ENCODE data around the gene UBE2D4.
"Not testable (repeated sequence)": the region's sequence is repeated elsewhere in the genome, so short reads cannot be mapped to it uniquely, and the experiment has no call there.

Gene UBE2D4

GRCh38 chr7:43969586-43969985 is 43.4 kb downstream of the UBE2D4 start:
- DNase-seq: not testable (repeated sequence)

DNA sequence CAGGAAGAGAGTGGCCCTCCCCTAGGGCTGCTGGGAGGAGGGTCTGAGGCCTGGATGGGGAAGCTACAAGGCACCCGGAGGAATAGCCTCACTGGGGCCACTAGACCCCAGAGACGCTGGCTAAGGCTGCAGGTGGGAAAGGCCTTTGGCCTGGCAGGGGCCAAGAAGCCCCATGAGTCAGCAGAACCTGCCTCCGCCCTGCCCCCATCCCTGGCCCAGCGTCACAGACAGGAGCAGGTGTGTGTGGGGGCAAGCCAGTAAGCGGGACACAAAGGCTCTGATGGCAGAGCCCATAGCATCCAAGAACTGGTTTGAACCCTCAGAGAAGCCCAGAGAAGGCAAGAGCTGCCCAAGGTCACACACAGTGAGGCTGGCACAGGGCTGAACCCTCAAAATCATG is 44.5 kb downstream of the UBE2D4 start:
- not testable (repeated sequence) for DNase-seq

- not testable (repeated sequence) for DNase-seq
Measured at GRCh38 chr7:43974033-43974573, 47.9 kb downstream of the UBE2D4 start.

DNA sequence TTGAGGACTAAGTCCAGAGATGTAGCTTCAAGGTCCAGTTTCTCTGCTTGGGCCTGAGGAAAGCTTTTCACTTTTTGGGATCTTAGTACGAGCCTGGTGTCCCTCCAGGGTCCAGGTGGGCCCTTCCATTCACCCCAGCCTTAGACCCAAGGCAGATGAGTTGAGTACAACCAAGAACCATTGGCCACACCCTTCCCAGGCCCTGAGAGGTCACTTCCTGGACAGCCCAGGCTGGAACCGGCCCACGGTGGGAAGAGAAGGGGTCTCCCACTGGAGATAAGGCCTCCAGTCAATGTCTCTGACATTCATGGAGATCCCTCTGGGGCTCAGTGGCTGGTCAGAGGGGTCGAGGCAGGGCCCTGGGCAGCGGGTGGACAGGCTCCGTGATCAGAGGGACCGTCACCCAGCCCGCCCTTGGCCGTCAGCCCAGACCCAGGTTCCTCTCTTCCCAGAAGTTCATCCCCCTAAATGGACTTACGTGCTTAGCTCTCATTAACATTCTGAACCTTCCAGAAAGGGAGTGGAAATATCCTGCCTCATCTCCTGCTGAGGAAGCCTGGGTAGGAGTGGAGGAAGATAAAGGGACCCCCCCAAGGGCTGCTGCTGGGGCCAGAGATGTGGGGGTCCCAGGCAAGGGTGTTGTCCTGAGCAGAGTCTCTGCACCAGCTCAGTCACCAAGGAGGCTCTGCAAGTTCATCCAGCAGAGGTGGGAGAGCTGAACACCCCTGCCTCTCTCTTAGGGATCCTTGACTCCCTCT is 48.7 kb downstream of the UBE2D4 start:
- not testable (repeated sequence) for DNase-seq

DNA sequence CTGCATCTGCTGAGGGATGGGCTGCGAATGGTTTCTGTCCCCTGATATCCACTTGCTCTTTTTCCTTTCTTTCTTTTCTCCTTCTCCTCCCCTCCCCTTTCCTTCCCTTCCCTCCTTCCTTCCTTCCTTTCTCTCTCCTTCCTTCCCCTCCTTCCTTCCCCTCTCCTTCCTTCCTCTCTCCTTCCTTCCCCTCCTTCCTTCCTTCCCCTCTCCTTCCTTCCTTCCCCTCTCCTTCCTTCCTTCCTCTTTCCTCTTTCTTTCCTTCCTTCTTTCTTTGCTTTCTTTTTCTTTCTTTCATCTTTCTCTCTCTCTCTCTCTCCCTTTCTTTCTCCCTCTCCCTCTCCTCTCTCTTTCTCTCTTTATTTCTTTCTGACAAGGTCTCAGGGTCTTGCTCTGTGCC is 51.3 kb downstream of the UBE2D4 start:
- no peak for DNase-seq

DNA sequence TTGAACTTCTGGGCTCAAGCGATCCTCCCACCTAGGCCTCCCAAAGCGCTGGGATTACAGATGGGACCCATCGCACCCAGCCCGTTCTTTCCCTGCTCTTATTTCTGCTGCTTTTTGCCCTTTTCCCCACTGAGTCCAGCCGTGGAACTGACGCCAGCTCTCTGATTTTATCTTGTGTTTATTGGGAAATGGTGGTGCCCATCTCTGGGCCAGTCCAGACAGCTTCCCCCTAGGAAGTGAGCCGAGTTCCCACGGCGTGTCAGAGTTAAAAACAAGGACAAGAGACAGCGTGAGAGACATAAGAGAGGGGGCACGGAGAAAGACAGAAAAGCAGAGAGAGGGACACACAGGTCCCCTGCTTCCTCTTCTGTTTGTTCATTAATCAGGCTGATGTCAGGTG is 51.9 kb downstream of the UBE2D4 start:
- DNase-seq: not testable (repeated sequence)

DNA sequence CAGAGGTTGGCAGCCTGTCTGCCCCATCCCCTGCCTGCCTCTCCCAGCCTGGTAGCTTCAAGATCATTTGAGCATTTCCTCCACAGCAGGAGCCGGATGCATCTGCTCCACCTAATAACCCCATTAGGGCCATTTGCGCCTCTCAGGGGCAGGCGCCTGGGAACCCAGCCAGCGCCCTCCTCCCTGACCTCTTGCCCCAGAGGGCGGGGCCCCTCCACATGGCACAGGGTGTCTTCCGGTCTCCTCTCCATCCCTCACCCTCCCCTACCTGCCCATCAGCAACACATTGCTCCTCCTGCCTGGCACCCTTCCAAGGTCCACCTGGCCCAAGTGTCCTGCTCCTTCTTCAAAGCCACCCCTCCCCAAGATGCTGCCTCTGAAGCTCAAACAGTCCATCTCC is 56.6 kb downstream of the UBE2D4 start:
- not testable (repeated sequence) for DNase-seq

DNA sequence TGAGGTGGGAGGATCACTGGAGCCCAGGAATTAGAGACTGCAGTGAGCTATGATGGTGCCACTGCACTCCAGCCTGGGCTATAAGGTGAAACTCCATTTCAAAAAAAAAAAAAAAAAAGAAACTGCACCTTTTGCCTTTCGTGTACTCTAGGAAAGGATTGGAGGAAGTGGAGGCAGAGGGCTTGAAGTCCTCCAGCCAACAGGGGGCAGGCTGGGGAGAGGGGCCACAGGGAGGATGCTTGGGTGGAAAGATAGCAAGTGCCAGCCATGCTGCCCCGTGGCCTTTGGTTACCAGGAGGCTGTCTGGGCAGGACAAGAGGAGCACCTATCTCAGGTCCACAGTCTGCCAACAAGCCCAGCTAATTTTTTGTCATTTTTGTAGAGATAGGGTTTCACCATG is 57.5 kb downstream of the UBE2D4 start:
- not testable (repeated sequence) for DNase-seq

- DNase-seq: peak; percentile 88
Measured at GRCh38 chr7:43985904-43986864, 59.9 kb downstream of the UBE2D4 start.

DNA sequence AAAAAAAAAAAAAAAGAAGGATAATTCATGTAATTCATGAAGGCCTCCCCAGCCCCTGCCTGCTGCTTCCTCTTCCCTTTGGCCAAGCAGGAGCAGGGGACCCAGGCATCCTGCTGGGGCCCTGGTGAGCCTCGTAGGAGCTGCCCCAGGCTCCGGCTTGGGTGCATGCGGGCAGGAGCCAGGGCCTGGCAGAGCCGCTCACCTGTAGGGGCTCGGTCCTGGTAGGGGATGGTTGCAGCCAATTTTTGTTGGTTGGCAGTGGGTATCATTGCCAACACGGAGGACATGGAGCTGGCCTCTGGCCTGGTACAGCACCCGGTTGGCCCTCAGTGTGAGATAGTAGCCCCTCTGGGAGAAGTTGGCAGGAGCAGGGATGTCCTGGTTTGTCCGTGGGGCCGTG is 61.2 kb downstream of the UBE2D4 start:
- not testable (repeated sequence) for DNase-seq

GRCh38 chr7:43990011-43990585 is 63.9 kb downstream of the UBE2D4 start:
- DNase-seq: not testable (repeated sequence)

DNA sequence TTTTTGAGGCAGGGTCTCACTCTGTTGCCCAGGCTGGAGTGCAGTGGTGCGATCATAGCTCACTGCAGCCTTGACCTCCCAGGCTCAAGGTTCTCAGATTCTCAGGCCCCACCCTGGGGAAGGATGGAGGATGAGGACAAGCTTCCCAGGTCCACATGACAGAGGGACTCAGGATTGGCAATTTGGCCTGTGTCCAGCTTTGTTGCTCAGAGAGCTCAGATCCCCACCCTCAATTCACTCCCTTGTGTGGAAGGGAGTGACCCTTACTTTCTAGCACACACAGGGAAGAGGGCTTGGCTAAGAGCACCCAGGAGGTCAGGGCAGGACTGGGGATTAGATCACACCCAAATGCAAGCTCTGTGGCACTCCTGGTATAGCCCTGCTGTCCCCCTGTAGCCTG is 64.6 kb downstream of the UBE2D4 start:
- not testable (repeated sequence) for DNase-seq

- not testable (repeated sequence) for DNase-seq
Measured at GRCh38 chr7:43992896-43993295, 66.7 kb downstream of the UBE2D4 start.

DNA sequence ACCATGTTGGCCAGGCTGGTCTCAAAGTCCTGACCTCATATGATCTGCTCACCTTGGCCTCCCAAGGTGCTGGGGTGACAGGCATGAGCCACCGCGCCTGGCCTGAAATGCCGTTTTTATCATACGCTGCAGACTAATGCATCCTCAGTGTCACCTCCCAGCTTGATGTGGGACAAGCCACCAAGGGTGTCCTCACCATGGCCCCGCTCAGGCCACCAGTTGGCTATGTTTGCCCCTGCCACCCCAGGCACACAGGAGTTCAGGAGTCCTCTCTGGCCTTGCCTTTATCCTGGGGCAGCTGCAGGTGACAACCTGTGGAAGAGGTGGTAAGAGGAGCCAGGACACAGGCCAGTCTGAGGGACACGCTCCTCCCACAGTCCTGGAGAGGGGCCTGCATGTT is 68.4 kb downstream of the UBE2D4 start:
- not testable (repeated sequence) for DNase-seq

GRCh38 chr7:43997532-43997931 is 71.3 kb downstream of the UBE2D4 start, which contains the start of gene SPDYE1:
SPDYE1 (plus strand) TSS chr7:43997897; CDS start chr7:43999950, 2,053 bp downstream.
- DNase-seq: not testable (repeated sequence)

All from stimulated activated CD4-positive, alpha-beta T cell treated with anti-CD3 and anti-CD28 coated beads, Interleukin-4, amount 100 ng/mL, for 24 hours (primary cell).